HG03565 (cell line): ENCODE results near the gene EFCAB9.
"Not testable (repeated sequence)": the region's sequence is repeated elsewhere in the genome, so short reads cannot be mapped to it uniquely, and the experiment has no call there.

Source experiments
- ATAC-seq: cut with Tn5 transposase; IDR thresholded peaks from one replicate; pipeline ENCODE4 v1.9.1; 2021; ENCODE audit warnings: mild to moderate bottlenecking, moderate library complexity; ENCODE audit not compliant: unreplicated experiment

The EFCAB9 gene

DNA sequence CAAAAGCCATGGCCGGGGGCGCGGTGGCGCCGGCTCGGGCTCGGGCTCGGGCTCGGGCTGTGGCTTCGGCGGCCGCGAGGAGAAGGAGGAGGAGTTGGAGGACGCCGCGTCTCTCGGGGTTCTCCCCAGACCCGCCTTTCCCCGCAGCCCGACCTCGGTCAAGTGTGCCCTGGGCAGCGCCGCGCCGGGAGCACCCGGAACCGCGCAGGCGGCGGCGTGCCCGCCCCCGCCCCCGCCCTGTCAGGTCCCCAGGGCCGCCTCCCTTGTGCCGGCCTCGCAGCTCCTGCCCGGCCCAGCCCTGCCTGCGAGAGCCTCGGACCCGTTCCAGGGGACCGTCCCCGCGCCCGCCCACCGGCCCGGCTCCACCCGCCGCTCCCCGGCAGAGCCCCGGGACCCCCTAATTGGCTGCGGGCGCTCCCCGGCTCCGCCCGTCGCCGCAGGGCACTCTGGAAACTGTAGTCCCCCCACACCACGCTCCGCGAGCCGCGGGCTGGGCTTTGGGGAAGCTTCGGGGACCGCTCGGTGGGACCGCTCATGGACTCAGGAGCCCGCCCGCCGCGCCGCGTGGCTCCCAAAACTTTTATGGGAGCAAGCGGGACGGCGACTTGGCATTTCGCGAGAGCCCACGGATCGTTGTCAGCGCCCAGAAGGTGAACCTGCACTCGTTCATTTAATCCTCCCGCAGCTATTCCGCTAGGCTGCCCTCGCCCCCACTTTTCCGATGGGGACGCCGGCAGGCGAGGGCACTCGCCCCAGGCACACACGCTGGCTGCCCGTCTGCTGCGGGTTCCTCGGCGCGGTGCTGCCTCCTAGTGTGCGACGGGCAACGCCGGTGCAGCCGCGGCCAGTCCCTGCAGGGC lies 5.7 kb upstream of the EFCAB9 start, which contains the start of gene STK10:
Gene STK10, minus strand, starts transcription at position 192 of the 860 bp plus-strand sequence. Its CDS starts 182 bp downstream, at position 10.
- ATAC-seq, result peak; percentile 59

DNA sequence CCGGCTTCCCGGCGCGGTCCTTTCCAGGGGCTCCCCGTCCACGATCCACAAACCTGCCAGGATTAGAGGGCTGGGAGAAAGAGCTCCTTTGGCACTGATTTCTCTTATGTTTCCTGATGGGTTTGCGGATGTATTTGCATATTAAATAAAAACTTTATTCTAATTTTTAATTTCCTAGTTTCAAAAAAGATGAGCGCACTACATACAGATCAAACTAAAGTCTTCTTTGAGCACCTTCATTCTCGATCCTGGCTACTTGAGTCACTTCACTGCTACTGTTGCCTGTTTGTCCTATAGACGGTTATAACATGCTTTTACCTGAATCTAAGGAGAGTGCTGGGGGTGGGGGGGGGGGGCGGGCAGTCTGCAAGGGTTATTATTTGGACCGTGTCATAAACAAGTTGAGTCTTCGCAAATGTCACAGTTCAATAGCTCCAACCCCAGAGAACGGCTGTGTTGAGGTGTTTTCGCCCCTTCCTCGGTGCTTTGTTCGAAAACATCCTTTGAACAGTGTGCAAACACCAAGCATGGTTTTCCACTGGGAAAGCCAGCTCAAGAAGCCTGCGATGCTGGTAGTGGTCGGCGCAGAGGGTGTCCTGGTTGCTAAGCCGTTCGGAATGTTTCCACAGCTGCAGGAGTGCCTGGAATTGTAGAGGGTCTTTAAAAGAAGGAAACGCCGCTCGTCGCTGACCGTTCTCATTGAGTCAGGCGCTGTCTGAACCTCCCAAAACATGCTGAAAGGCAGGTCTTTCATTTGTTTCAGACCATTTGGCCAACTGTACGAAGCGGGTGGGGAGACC lies 4.9 kb upstream of the EFCAB9 start:
- no peak for ATAC-seq

DNA sequence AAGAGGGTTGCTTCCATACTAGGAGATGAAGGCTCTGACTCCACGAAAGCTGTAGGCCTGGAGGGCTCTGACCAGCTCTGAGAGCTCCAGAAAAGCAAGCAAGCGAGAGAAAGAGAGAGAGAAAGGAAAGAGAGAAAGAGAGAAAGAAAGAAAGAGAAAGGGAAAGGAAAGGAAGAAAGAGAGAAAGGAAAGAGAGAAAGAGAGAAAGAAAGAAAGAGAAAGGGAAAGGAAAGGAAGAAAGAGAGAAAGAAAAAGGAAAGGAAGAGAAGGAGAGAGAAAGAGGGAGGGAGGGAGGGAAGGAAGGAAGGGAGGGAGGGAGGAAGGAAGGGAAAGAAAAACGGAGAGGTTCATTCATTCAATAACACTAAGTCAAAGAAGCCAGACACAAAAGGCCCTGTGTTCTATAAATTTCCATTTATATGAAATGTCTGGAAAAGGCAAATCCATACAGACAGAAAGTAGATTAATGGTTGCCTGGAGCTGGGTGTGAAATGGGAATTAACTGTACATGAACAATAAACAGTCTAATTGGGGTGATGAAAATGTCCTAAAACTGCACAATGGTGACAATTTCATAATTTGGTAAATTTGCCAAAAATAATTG lies 4.2 kb upstream of the EFCAB9 start:
- ATAC-seq, result no peak

DNA sequence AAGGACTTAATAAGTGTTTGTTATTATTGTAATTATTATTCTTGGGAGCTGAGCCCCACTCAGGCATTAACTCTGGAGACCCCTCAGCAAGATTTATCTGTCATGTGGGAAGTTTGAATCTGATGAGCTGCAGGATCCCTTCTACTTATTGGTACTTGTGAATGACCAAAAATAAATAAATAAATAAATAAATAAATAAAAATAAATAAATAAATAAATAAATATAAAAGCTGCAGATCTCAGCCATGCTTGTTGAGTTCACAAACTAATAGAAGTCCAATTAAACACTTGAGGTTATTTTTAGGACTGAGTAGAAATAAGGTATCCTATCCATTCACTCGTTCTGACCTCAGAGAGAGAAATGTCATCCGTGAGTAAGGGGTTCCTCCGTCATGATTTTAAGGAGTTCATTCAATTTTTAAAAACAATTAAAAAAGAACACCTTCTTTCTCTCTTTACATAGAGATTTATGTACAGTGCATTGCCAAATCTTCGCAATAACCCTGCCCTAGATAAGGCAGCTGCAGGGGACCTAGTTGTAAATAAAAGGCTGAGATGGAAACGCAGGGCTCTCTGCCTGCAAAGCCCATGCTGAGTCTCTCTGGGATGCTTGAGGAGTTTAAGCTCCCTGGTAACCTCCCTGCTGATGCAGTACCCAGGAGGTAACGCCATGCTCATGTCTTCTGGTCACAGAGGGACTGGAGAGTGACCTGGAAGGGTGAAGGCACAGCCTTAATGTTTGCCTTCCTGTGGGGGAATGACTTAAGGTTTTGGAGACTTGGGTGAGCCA lies 1.2 kb downstream of the EFCAB9 start:
- no peak for ATAC-seq

DNA sequence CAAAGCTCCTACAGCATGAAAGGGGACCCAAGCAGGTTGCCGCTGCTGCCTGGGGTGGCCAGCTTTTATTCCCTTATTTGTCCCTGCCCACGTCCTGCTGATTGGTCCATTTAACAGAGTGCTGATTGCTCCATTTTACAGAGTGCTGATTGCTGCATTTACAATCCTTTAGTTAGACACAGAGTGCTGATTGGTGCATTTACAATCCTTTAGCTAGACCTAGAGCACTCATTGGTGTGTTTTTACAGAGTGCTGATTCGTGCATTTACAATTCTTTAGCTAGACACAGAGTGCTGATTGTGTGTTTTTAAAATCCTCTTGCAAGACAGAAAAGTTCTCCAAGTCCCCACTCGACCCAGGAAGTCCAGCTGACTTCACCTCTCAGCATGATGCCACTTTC lies 3.8 kb downstream of the EFCAB9 start:
- not testable (repeated sequence) for ATAC-seq

DNA sequence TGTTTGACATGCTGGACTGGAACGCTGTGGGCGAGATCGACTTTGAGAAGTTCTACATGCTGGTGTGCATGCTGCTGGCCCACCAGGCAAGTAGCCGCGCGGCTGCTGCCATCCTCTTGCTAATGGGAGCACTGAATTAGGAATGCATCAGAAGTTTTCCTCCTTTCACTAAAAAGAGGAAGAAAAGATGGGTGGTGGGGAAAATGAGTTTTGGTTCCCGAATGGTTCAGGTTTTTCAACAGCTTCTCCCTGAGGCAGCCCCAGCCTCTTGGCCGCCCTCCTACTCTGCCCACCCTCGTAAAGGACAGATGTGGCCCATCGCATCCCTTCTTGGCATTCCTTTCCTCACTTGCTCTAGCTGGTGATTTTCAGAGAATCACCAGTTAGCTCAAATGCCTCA lies 5.5 kb downstream of the EFCAB9 start:
- no peak for ATAC-seq

DNA sequence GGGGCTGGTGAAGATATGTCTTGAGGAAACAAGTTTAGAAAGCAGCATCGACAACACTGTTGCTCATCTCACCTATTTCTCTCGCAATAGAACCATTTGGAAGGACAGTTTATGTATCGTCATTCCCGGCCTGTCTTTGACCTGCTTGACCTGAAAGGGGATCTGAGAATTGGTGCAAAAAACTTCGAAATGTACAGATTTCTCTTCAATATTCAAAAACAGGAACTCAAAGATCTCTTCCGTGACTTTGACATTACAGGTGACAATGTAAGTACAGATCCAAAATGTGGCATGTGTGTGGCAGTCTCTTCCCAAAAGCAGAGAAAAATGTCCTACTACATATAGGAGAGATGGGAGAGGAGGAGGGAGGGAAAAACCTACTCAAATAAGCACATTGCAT lies 6.5 kb downstream of the EFCAB9 start:
- ATAC-seq, result no peak

DNA sequence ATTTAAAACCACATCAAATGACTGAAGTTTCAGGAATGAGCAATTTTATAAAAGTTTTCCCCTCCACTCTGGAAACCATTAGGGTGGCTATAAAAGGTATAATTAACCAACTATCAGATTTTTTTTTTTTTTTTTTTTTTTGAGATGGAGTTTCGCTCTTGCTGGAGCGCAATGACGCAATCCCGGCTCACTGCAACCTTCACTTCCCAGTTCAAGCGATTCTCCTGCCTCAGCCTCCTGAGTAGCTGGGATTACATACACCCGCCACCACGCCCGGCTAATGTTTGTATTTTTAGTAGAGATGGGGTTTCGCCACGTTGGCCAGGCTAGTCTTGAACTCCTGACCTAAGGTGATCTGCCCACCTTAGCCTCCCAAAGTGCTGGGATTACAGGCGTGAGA lies 12.0 kb downstream of the EFCAB9 start:
- not testable (repeated sequence) for ATAC-seq

DNA sequence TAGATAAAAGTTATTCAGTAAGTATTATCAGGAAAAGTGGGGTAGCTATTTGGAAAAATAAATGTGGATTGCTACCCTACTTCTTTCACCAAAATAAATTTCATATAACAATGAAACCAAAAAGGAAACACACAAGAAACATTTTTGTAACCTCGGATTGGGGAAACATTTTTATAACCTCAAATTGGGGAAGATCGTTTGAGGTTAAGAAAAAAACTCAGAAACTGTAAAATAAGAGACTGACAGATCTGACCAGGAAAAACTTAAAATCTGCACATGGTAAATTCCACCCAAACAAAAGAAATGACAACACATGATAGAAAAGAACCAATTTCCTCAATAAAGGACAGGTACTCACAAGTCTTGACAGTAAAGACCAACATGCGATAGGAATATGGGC lies 13.5 kb downstream of the EFCAB9 start:
- no peak for ATAC-seq

DNA sequence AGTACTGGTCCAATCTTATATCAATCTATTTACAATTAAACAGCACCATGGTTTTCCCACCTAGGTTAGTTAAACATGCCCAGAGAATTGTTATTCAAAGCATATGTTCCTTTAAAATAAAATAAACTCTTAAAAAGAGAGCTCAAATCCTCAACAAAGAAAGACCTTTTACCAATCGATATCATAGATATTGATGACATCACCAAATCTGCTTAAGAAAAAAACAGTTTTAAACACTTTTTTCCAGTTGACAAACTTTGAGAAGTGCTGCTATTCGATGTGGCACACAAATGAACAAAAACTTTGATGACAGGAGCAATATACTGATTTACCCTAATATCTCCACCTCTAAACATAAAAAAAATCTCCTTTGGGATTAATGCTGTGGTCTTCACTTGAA lies 15.7 kb downstream of the EFCAB9 start:
- ATAC-seq, result no peak

DNA sequence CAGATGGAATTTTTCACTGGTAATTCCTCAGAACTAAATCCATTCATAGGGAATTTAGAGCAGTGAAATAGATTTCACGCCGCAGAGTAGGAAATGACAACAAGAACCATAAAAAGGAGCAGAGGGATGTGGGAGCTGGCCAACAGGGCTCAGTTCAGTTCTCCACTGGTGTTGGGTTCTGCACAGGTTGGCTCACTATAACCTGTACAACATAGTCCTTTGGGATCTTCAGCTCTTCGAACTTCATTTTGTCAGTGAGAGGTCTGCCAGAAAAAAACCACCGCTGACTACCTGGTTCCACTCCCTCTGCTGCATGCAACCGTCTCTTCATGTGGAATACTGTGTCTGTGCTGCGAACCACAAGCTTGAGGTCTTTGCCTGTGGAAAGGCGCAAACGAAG lies 17.7 kb downstream of the EFCAB9 start:
- ATAC-seq, result no peak

DNA sequence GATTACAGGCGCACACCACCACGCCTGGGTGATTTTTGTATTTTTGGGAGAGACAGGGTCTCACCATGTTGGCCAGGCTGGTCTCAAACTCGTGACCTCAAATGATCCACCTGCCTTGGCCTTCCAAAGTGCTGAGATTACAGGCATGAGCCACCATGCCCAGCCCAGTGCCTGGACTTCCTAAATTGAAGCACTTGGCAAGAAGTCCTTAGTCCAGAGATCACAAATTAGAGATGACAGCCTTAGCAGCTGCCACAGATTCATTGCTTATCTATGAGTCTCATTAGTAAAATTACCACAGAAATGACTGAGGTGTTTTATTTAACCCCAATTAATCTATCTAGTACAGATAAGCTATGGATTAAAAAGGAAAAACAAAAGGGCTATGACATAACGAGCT lies 19.2 kb downstream of the EFCAB9 start:
- no peak for ATAC-seq

DNA sequence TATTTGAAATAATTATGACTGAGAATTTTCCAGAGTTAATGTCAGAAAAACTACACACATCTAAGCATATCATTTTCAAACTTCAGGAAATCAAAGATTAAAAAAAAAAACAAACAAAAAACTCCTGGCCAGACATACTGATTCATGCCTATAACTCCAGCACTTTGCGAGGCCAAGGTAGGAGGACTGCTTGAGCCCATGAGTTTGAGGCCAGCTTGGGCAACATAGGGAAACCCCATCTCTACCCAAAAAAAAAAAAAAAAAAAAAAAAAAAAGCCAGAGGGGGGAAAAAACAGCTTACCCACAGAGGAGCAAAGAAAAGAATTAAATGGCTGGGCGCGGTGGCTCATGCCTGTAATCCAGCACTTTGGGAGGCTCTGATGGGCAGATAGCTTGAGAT lies 22.4 kb downstream of the EFCAB9 start:
- ATAC-seq, result no peak

DNA sequence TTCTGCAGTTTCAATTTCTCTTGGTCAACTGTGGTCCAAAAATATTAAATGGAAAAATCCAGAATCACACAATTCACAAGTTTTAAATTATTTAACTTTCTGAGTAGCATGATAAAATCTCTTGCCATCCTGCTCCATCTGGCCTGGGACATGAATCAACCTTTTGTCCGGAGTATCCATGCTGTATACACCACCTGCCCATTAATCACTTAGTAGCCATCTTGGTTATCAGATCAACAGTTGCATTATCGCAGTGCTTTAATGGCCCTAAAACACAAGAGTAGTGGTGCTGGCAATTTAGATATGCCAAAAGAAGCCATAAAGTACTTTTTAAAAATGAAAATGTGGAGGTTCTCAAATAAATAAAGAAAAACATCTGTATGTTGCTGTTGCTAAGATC lies 25.3 kb downstream of the EFCAB9 start:
- ATAC-seq, result no peak

DNA sequence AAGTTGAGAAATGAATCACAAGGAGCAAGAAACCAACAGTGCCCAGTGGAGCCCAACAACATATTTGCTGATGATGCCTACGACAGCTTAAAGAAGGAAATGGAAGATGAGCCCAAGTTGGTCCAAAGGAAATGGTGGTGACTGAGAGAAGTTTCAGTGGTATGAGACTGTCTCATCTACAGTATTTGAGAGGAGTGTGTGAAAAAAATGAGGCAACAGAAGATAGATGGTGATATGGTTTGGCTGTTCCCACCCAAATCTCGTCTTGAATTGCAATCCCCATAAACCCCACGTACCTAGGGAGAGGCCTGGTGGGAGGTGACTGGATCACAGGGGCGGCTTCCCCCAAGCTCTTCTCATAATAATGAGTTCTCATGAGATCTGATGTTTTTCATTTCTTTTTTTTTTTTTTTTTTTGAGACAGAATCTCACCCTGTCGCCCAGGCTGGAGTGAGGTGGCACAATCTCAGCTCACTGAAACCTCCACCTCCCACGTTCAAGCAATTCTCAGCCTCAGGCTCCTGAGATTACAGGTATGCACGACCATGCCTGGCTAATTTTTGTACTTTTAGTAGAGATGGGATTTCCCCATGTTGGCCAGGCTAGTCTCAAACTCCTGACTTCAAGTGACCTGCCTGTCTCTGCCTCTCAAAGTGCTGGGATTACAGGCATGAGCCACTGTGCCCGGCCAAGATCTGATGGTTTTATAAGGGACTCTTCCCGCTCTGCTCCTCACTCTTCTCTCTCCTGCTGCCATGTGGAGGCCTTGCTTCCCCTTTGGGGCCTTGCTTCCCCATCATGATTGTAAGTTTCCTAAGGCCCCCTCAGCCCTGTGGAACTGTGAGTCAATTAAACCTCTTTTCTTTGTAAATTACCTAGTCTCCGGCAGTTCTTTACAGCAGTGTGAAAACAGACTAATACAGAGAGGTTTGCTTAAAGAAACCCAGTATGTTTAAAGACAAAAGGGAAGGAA lies 30.2 kb downstream of the EFCAB9 start:
- peak; percentile 75 for ATAC-seq

DNA sequence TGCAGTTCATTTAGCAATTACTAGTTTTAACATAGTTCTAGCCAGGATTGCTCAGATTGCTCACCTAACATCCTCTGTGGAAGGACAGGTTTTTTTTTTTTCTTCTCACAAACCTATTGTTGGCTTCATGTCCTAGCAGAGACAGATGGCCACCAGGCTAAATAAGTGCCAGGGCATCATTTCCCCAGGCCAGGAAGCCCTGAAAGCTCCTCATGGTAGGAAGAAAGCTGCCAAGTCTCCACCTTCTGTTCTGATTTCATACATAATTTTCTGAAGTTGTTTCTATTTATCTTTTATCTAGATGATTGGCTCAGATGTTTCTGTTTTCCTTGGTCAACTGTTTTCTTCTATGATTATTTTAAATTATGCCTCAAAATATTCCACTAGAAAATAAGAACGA lies 31.0 kb downstream of the EFCAB9 start:
- no peak for ATAC-seq

DNA sequence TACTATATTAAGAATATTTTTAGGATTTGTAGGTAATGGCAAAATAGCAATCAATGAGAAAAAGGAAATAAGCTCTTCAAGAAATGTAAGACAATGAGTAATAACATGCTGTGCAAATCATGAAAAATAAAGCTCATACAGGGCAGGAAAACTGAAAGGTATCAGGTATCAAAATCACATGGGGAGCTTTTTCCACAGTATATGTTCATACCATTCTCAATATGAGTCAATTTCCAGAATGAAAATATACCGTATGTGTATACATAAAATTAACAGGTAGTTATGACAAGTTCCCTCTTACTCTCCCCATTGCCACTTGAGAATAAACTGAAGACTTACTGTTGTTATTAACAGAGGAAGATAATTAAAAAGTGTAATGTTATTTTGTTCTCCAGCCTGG lies 35.9 kb downstream of the EFCAB9 start:
- ATAC-seq, result no peak

DNA sequence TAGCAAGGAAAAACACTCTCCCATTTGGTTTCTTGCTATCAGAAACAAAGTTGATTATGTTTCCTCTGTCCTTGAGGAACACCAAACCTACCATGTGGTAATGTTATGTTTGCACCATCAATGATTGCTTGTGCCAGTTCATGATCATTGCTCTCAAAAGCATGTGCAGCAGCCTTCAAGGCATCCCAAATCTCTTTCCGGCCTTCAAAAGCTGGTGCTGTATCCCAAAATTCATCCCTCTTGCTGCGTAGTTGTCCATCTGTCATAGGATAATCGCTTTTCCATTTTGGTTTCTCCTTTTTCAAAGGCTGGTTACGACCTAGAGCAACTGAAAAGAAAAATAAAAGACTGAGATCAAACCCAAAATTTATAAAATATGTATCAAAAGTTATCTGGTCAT lies 40.1 kb downstream of the EFCAB9 start:
- ATAC-seq, result no peak

DNA sequence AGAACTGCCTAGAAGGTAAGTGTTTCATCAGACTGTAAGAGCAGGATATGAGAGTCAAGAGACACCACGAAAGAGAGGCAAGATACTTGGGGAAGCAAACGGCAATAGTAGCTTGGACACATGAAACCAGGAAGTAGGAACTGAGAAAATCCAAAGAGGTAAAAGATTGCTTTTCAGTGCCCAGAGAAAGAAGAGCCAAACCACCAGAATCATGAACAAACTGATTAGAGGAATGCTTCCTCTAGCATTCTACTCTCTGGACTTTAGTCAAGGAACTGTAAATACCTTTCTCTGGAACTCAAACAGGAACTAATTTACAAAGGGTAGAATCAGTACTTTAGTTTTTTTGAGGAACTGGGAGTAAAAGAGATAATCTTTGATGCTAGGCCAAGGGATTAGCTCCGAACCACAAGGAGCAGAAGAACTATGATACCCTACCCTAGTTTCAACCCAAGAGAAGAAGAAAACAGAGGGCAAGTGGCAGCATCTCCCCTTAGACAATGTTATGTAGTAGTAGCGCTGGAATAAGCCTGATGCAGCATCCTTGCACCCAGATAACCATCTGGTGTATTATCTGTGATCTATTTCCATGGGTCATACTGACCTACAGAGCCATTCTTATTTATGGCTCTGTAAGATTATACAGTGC lies 41.3 kb downstream of the EFCAB9 start:
- peak; percentile 49 for ATAC-seq
